A549 (cell line): ENCODE results near the gene ARAP1. TPM values are rescaled to one million over a fixed set of nuclear protein-coding genes. Genes with fewer than 3 reads are reported as not detected.

ENCODE experiments used
- ATAC-seq, 2 experiments: fragments of 200-7000 bp in 1 of 2; fragments of >200 bp in 1 of 2; cut with Nextera tagmentation in 1 of 2; cut with Tn5 transposase in 1 of 2; 3 replicates each; pipeline versions ENCODE4 v1.8.0 to v1.9.1; 2018 to 2020; ENCODE audit warnings: mild to moderate bottlenecking in 1 of 2, moderate library complexity in 1 of 2
- CTCF ChIA-PET: fragments of 300-600 bp; sonication (Branson Sonifier 250); formaldehyde crosslinking; extraction: SDS; loops from one replicate; lab custom pipeline; 2021; ENCODE audit warnings: antibody characterized with exemption, inconsistent platforms; lab: Yijun Ruan, JAX
- POLR2A ChIA-PET: fragments of 350-600 bp; formaldehyde crosslinking; extraction: SDS; loops from one replicate; lab custom pipeline; 2021; ENCODE audit warnings: antibody characterized with exemption, inconsistent platforms; lab: Yijun Ruan, JAX
- DNase-seq, 2 experiments: peaks; one replicate each; pipeline versions ENCODE4 v3.0.0 to v3.0.0-alpha.2; 2011 to 2016; ENCODE audit warnings: low read depth in 1 of 2, low spot score in 1 of 2
- FAIRE-seq: peaks from 2 replicates; lab custom pipeline; 2011; peaks lifted over from hg19 to GRCh38; lab: Jason Lieb, UNC
- H3K27ac ChIP-seq, 2 experiments: fragments of >200 bp; sonication (Bioruptor Twin); formaldehyde crosslinking; 3 replicates each; pipeline ENCODE4 v1.5.1; 2016 to 2017
- H3K4me1 ChIP-seq: fragments of >200 bp; sonication (Bioruptor Twin); formaldehyde crosslinking; 3 replicates; pipeline ENCODE4 v1.6.1; 2016
- H3K4me2 ChIP-seq: fragments of >200 bp; sonication (Bioruptor Twin); formaldehyde crosslinking; 3 replicates; pipeline ENCODE4 v1.6.1; 2016
- H3K4me3 ChIP-seq: fragments of >200 bp; sonication (Bioruptor Twin); formaldehyde crosslinking; 3 replicates; pipeline ENCODE4 v1.5.1; 2016
- H3K9me3 ChIP-seq: fragments of >200 bp; sonication (Bioruptor Twin); formaldehyde crosslinking; 3 replicates; pipeline ENCODE4 v1.6.1; 2016
- BHLHE40 ChIP-seq: IDR thresholded peaks from 2 replicates; pipeline ENCODE4 v1.6.1; 2012; ENCODE audit warnings: low read depth, low read length, inconsistent platforms
- CBX2 ChIP-seq: fragments of 200-600 bp; sonication (generic); IDR thresholded peaks from 2 replicates; pipeline ENCODE4 v1.6.1; 2016; ENCODE audit warnings: low read depth, mild to moderate bottlenecking, borderline replicate concordance
- ESRRA ChIP-seq: fragments of 150-350 bp; IDR thresholded peaks from 2 replicates; pipeline ENCODE4 v1.6.1; 2014; ENCODE audit warnings: mild to moderate bottlenecking, low read length, borderline replicate concordance
- FOSL2 ChIP-seq, 2 experiments: fragments of 450-650 bp in 1 of 2; fragments of >200 bp in 1 of 2; sonication (Bioruptor Twin) in 1 of 2; formaldehyde crosslinking; IDR thresholded peaks; 2 replicates each; pipeline versions ENCODE4 v1.5.0 to v1.6.1; 2016 to 2020; ENCODE audit warnings: mild to moderate bottlenecking in 1 of 2, moderate library complexity in 1 of 2
- FOXS1 ChIP-seq: fragments of 250-450 bp; sonication (Bioruptor Pico); IDR thresholded peaks from 2 replicates; pipeline ENCODE4 v1.5.0; 2020; ENCODE audit warnings: mild to moderate bottlenecking, moderate library complexity
- GATA3 ChIP-seq: IDR thresholded peaks from 2 replicates; pipeline ENCODE4 v1.6.1; 2012; ENCODE audit warnings: borderline replicate concordance
- HMGXB4 ChIP-seq: fragments of 250-450 bp; sonication (Bioruptor Pico); IDR thresholded peaks from 2 replicates; pipeline ENCODE4 v1.5.0; 2021; ENCODE audit warnings: mild to moderate bottlenecking, moderate library complexity, borderline replicate concordance
- JUN ChIP-seq, 2 experiments: fragments of >200 bp; sonication (Bioruptor Twin); formaldehyde crosslinking; IDR thresholded peaks; 2 replicates in 1 of 2; 3 replicates in 1 of 2; pipeline ENCODE4 v1.6.1; 2016 to 2017
- JUNB ChIP-seq: fragments of >200 bp; sonication (Bioruptor Twin); formaldehyde crosslinking; IDR thresholded peaks from 2 replicates; pipeline ENCODE4 v1.6.1; 2016
- MAFK ChIP-seq: fragments of 450-650 bp; IDR thresholded peaks from 2 replicates; pipeline ENCODE4 v1.6.1; 2014; ENCODE audit not compliant: partially characterized antibody
- MAZ ChIP-seq: fragments of 150-350 bp; IDR thresholded peaks from 2 replicates; pipeline ENCODE4 v1.6.1; 2014; ENCODE audit warnings: antibody characterized with exemption, low read depth, low read length, borderline replicate concordance
- MYC ChIP-seq: IDR thresholded peaks from 2 replicates; pipeline ENCODE4 v1.6.1; 2012; ENCODE audit warnings: mild to moderate bottlenecking, inconsistent platforms, low read length, improper control_type of control experiment, borderline replicate concordance
- NPAS2 ChIP-seq: fragments of 250-450 bp; sonication (Bioruptor Pico); IDR thresholded peaks from 2 replicates; pipeline ENCODE4 v1.8.0; 2022; ENCODE audit warnings: mild to moderate bottlenecking, moderate library complexity, borderline replicate concordance
- NR3C1 ChIP-seq: fragments of >200 bp; sonication (Bioruptor Twin); formaldehyde crosslinking; IDR thresholded peaks from 3 replicates; pipeline ENCODE4 v1.6.1; 2017
- PHF8 ChIP-seq: fragments of 200-600 bp; sonication (generic); IDR thresholded peaks from 2 replicates; pipeline ENCODE4 v1.6.1; 2016; ENCODE audit warnings: low read depth, mild to moderate bottlenecking, antibody characterized with exemption, moderate library complexity, borderline replicate concordance
- POLR2AphosphoS2 ChIP-seq: conservative IDR thresholded peaks from 2 replicates; pipeline ENCODE4 v1.6.1; 2012; ENCODE audit warnings: low read length, improper control_type of control experiment, inconsistent platforms
- RARB ChIP-seq: fragments of 250-450 bp; sonication (Bioruptor Pico); IDR thresholded peaks from 2 replicates; pipeline ENCODE4 v1.8.0; 2021; ENCODE audit warnings: mild to moderate bottlenecking, moderate library complexity
- RFX5 ChIP-seq: fragments of 450-650 bp; IDR thresholded peaks from 2 replicates; pipeline ENCODE4 v1.7.1; 2014; ENCODE audit warnings: antibody characterized with exemption, mild to moderate bottlenecking, moderate library complexity
- RNF2 ChIP-seq: fragments of 200-600 bp; sonication (generic); IDR thresholded peaks from 2 replicates; pipeline ENCODE4 v1.6.1; 2016; ENCODE audit warnings: low read depth, mild to moderate bottlenecking, antibody characterized with exemption, moderate library complexity, borderline replicate concordance
- TP53 ChIP-seq: fragments of 250-450 bp; sonication (Bioruptor Pico); IDR thresholded peaks from 2 replicates; pipeline ENCODE4 v1.5.0; 2021; ENCODE audit warnings: mild to moderate bottlenecking, moderate library complexity
- USF2 ChIP-seq: fragments of 450-650 bp; IDR thresholded peaks from 2 replicates; pipeline ENCODE4 v1.6.1; 2014; ENCODE audit warnings: antibody characterized with exemption
- ZC3H11A ChIP-seq: fragments of 450-650 bp; IDR thresholded peaks from 2 replicates; pipeline ENCODE4 v1.6.1; 2014; ENCODE audit warnings: antibody characterized with exemption, mild to moderate bottlenecking
- WGBS: methylation state at CpG from one replicate; pipeline ENCODE4 v1.1.6; 2017; ENCODE audit errors: missing lambda C conversion rate; 5-methylcytosine and 5-hydroxymethylcytosine counted together
- polyA plus RNA-seq, 4 experiments: library from polyadenylated mRNA; depleted of rRNA in 3 of 4; stranded (reverse); fragments of >200 nt; fragmentation: RNase III in 1 of 4; extraction: RNeasy Plus Mini Kit Qiagen cat#74134 plus additional on column Dnase treatment in 1 of 4; gene quantifications; 2 replicates in 3 of 4; 3 replicates in 1 of 4; pipeline ENCODE4 v1.2.3, GENCODE V29; 2011 to 2017
- TF ChIP-seq, protein P1 (sequence below): IDR thresholded peaks from 2 replicates; pipeline ENCODE4 v1.6.1; 2012; ENCODE audit warnings: low read depth, borderline replicate concordance
- TF ChIP-seq, protein P2 (sequence below): fragments of >200 bp; sonication (Bioruptor Twin); formaldehyde crosslinking; IDR thresholded peaks from 3 replicates; pipeline ENCODE4 v1.5.1; 2016

Gene ARAP1
- polyA plus RNA-seq, 2 of the 4 experiments (the other 2 are of a cell fraction) = 29.5 to 30.1 TPM

GRCh38 chr11:72653649-72654048, 98.6 kb downstream of the ARAP1 start:
- POLR2A ChIA-PET = no interaction called here
- H3K4me1 ChIP-seq = no peaks in the 10 kb centered on the region
- CTCF ChIA-PET = interaction anchor here (0.9 to 6.3 kb wide), 4 partner anchors 11 to 64 kb away, joined by 3 to 33 read pairs (median 11); no protein-coding TSS in a partner anchor
- WGBS = 32% methylated on average over 3 of the region's 3 CpGs
- TF ChIP-seq FOXS1 (CRISPR knock-in tag) = no peak
- no peak for TF ChIP-seq JUN (IDR thresholded peaks at IDR 0.05)
- no peak for TF ChIP-seq ZC3H11A
- TF ChIP-seq, all 56 proteins: peak for 0
- Histone ChIP-seq H3K27ac (no peak overlapping the region), H3K9me3 (no peaks in the 10 kb centered on the region), H3K4me2 (no peak overlapping the region), H3K4me3 (no peak overlapping the region)
- FAIRE-seq = no peak
- ATAC-seq = no peak
- DNase-seq = no peak

DNA sequence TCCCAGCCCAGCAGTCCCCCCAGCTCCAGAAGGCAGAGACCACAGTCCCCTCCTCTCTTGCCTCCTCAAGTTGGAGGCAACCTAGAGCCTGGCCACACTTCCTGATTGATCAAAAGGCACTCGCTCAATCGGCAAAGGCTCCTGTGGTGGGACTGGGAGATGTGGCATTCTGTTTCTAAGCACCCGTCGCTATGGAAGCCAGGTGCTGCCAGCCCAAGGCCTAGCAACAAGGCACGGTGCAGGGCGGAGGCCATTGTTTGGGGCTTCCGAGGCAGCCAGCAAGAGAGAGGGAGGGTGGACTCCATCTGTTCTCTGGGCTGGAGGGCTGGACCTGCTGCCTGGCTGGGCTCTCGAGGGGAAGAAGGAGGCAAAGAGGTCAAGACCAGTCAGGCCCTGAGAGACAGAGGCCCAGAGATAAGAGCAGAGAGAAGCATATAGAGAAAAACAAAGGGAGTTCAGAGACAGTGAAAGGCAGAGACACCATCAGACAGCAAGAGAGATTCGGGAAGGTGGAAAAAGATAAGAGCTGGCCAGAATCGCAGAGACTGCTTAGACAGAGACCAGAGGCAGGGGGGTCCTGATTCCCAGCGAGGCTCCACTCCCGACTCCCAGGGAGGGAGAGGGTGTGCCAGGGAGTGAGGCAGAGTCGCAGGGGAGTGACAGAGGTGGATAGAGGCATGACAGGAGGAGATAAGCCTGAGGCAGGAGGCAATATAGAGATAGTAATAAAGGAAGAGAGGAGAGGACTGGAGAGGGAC, 99.2 kb downstream of the ARAP1 start:
- FAIRE-seq (no peak), ATAC-seq (no peak), DNase-seq (no peak)
- H3K4me2 ChIP-seq = no peak overlapping the region
- CTCF ChIA-PET = interaction anchor here (0.7 to 6.3 kb wide), 7 partner anchors 10 to 182 kb away, joined by 3 to 33 read pairs (median 6); no protein-coding TSS in a partner anchor
- POLR2A ChIA-PET = no interaction called here
- H3K4me1 ChIP-seq = no peaks in the 10 kb centered on the region
- no peak overlapping the region for H3K27ac ChIP-seq
- no peaks in the 10 kb centered on the region for H3K9me3 ChIP-seq
- TF ChIP-seq MAFK (no peak), MAZ (no peak)
- 69% methylated on average over 13 of the region's 13 CpGs for WGBS
- no peak overlapping the region for H3K4me3 ChIP-seq

GRCh38 chr11:72652133-72652532, 100.1 kb downstream of the ARAP1 start:
- CTCF ChIA-PET = interaction anchor here (0.6 to 6.3 kb wide), 7 partner anchors 10 to 190 kb away, joined by 3 to 33 read pairs (median 3); no protein-coding TSS in a partner anchor
- FAIRE-seq = no peak
- POLR2A ChIA-PET = no interaction called here

DNA sequence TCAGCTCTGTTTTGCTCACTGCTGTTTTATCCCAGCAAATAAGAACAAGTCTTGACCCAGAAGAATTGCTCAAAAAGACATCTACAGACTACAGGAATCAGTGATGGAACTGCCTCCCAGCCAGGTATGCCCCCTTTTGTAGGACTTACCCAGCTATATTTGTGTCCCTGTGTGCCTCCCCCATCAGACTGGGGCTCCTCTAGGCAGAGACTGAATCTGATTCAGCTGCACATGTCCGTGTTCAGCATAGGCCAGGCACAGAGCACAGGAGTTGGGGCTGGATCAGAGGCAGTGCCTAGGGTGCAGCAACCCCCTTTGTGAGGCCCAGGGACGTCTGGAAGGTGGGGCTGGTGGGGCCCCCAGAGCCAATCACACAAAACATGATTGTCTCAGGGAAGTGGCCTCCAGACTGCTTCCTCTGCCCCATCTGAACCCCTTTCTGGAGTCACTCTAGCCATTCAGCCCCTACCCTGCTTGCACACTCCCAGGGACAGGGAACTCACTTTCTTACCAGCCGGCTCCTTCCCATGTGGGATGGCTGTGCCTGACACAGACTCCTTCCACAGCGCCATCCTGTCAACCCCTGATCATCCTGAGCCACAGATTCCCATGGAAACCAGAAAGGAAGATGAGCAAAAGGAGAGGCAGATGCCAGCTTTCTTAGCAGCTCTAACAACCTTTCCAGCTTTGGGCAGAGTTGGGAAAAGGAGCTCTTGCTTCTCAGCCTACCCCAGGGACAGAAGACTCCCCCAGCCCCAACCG, 102.8 kb downstream of the ARAP1 start:
- DNase-seq = no peak
- no peak overlapping the region for H3K27ac ChIP-seq
- WGBS = 39% methylated on average over 5 of the region's 5 CpGs
- H3K9me3 ChIP-seq = no peaks in the 10 kb centered on the region
- CTCF ChIA-PET = interaction anchor here (0.8 to 2.2 kb wide), 5 partner anchors 11 to 55 kb away, joined by 4 to 5 read pairs (median 5); no protein-coding TSS in a partner anchor
- no peak overlapping the region for H3K4me3 ChIP-seq
- ATAC-seq = no peak
- H3K4me2 ChIP-seq = no peak overlapping the region
- H3K4me1 ChIP-seq = no peaks in the 10 kb centered on the region
- FAIRE-seq = no peak
- POLR2A ChIA-PET = no interaction called here
- TF ChIP-seq PHF8 (no peak), NR3C1 (no peak), RFX5 (no peak), ZC3H11A (no peak), HMGXB4 (CRISPR knock-in tag) (no peak), USF2 (no peak), POLR2AphosphoS2 (no peak), GATA3 (no peak)
- TF ChIP-seq, protein P1, sequence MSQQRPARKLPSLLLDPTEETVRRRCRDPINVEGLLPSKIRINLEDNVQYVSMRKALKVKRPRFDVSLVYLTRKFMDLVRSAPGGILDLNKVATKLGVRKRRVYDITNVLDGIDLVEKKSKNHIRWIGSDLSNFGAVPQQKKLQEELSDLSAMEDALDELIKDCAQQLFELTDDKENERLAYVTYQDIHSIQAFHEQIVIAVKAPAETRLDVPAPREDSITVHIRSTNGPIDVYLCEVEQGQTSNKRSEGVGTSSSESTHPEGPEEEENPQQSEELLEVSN = no peak

More at GRCh38 chr11:72652133-72652532, 100.1 kb downstream of the ARAP1 start:
- no peak for ATAC-seq
- H3K4me3 ChIP-seq = no peak overlapping the region
- H3K4me1 ChIP-seq = no peaks in the 10 kb centered on the region
- no peak overlapping the region for H3K27ac ChIP-seq
- TF ChIP-seq BHLHE40 (no peak), POLR2AphosphoS2 (no peak), JUNB (no peak), RNF2 (no peak), MAFK (no peak), CBX2 (no peak), FOXS1 (CRISPR knock-in tag) (no peak), MYC (no peak), NPAS2 (CRISPR knock-in tag) (no peak), ESRRA (no peak), FOSL2 (IDR thresholded peaks at IDR 0.05) (no peak), FOSL2 (CRISPR knock-in tag; IDR thresholded peaks at IDR 0.05) (no peak), RARB (no peak), TP53 (CRISPR knock-in tag) (no peak)
- TF ChIP-seq, protein P2, sequence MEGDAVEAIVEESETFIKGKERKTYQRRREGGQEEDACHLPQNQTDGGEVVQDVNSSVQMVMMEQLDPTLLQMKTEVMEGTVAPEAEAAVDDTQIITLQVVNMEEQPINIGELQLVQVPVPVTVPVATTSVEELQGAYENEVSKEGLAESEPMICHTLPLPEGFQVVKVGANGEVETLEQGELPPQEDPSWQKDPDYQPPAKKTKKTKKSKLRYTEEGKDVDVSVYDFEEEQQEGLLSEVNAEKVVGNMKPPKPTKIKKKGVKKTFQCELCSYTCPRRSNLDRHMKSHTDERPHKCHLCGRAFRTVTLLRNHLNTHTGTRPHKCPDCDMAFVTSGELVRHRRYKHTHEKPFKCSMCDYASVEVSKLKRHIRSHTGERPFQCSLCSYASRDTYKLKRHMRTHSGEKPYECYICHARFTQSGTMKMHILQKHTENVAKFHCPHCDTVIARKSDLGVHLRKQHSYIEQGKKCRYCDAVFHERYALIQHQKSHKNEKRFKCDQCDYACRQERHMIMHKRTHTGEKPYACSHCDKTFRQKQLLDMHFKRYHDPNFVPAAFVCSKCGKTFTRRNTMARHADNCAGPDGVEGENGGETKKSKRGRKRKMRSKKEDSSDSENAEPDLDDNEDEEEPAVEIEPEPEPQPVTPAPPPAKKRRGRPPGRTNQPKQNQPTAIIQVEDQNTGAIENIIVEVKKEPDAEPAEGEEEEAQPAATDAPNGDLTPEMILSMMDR = no peak
- TF ChIP-seq, protein P1 = no peak
- no peak overlapping the region for H3K4me2 ChIP-seq
- DNase-seq = no peak
- no peaks in the 10 kb centered on the region for H3K9me3 ChIP-seq
